RWPE1 (cell line): ENCODE results near the gene CA5B.
"Not testable (repeated sequence)": the region's sequence is repeated elsewhere in the genome, so short reads cannot be mapped to it uniquely, and the experiment has no call there.

ENCODE experiments used
- CTCF ChIA-PET: fragments of 350-600 bp; sonication (Branson Sonifier 250); formaldehyde crosslinking; extraction: SDS; loops from one replicate; lab custom pipeline; 2021; lab: Yijun Ruan, JAX
- POLR2A ChIA-PET: fragments of 400-600 bp; formaldehyde crosslinking; extraction: SDS; loops from one replicate; lab custom pipeline; 2020; ENCODE audit warnings: antibody characterized with exemption; ENCODE audit not compliant: low non-redundant PET; lab: Yijun Ruan, JAX
- DNase-seq: peaks from one replicate; pipeline ENCODE4 v3.0.0; 2012; ENCODE audit warnings: low spot score
- H3K27ac ChIP-seq: fragments of 450-650 bp; 2 replicates; pipeline ENCODE4 v1.5.1; 2017
- CTCF ChIP-seq: fragments of 450-650 bp; conservative IDR thresholded peaks from 2 replicates; pipeline ENCODE4 v1.5.1; 2017; ENCODE audit warnings: low read depth, mild to moderate bottlenecking

The CA5B gene

GRCh38 chrX:15737959-15738902, at the start of gene CA5B:
TSS of gene CA5B (plus strand) at chrX:15738270. CDS start at chrX:15750024, 11,754 bp downstream.
- DNase-seq = peak; percentile 89
- H3K27ac ChIP-seq = peak within 1 kb of the TSS; percentile 53
- ChIA-PET CTCF (interaction anchor here (0.5 kb wide), 1 partner anchor 29 kb away, joined by 3 read pairs; no protein-coding TSS in a partner anchor), POLR2A (interaction anchor here (0.6 kb wide), 1 partner anchor 88 kb away, joined by 3 read pairs; no protein-coding TSS in a partner anchor)
- no peak for TF ChIP-seq CTCF

- ChIA-PET POLR2A (no interaction called here), CTCF (no interaction called here)
- TF ChIP-seq CTCF = no peak
- no peak for DNase-seq
- no peak overlapping the region for H3K27ac ChIP-seq
Observed at GRCh38 chrX:15694941-15695451, 43.1 kb upstream of the CA5B start.

- no peak overlapping the region for H3K27ac ChIP-seq
- CTCF ChIA-PET = no interaction called here
- POLR2A ChIA-PET = no interaction called here
- TF ChIP-seq CTCF = no peak
- no peak for DNase-seq
Observed at GRCh38 chrX:15696516-15696915, 41.6 kb upstream of the CA5B start.

- no peak for DNase-seq
- no peak for TF ChIP-seq CTCF
- POLR2A ChIA-PET = no interaction called here
- CTCF ChIA-PET = no interaction called here
- no peak overlapping the region for H3K27ac ChIP-seq
Observed at GRCh38 chrX:15702488-15703371, 35.3 kb upstream of the CA5B start.

GRCh38 chrX:15703809-15704208, 34.3 kb upstream of the CA5B start:
- POLR2A ChIA-PET, CTCF ChIA-PET, DNase-seq, H3K27ac ChIP-seq: not testable (repeated sequence)

GRCh38 chrX:15704273-15704672, 33.8 kb upstream of the CA5B start:
- CTCF ChIA-PET = interaction anchor here (0.6 kb wide), 1 partner anchor 79 kb away, joined by 3 read pairs; no protein-coding TSS in a partner anchor
- POLR2A ChIA-PET, H3K27ac ChIP-seq, DNase-seq: not testable (repeated sequence)

GRCh38 chrX:15714529-15714928, 23.5 kb upstream of the CA5B start:
- TF ChIP-seq CTCF = no peak
- ChIA-PET CTCF (no interaction called here), POLR2A (no interaction called here)
- peak; percentile 17 for DNase-seq
- H3K27ac ChIP-seq = no peak overlapping the region
